T-helper 9 cell (primary cell): Measurements from ENCODE around the gene ULK4.
"Not testable (repeated sequence)": the region's sequence is repeated elsewhere in the genome, so short reads cannot be mapped to it uniquely, and the experiment has no call there.

ENCODE experiments used
- DNase-seq: peaks from one replicate; pipeline ENCODE4 v3.0.0-alpha.2; 2020

The ULK4 gene

GRCh38 chr3:41424543-41425300 lies 537.2 kb downstream of the ULK4 start:
- DNase-seq = no peak

DNA sequence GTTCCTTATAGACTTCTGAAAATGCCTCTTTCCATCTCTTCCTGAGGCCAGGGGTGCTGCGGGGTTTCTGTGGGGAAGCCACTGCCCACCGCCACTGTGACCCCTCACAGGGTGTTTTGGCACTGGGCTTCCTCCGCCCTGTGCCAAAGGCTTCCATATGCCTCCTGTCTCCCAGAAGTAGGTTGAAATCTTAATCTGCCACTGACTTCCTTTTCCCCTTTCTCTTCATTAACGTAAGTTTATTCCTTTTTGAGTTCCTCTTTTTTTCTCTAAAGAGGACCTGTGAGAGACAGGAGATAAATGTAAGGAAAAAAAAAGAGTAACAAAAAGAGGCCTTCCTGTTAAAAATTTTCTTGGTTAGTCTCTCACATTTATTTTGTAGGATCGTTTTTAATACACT lies 542.1 kb downstream of the ULK4 start:
- no peak for DNase-seq

DNA sequence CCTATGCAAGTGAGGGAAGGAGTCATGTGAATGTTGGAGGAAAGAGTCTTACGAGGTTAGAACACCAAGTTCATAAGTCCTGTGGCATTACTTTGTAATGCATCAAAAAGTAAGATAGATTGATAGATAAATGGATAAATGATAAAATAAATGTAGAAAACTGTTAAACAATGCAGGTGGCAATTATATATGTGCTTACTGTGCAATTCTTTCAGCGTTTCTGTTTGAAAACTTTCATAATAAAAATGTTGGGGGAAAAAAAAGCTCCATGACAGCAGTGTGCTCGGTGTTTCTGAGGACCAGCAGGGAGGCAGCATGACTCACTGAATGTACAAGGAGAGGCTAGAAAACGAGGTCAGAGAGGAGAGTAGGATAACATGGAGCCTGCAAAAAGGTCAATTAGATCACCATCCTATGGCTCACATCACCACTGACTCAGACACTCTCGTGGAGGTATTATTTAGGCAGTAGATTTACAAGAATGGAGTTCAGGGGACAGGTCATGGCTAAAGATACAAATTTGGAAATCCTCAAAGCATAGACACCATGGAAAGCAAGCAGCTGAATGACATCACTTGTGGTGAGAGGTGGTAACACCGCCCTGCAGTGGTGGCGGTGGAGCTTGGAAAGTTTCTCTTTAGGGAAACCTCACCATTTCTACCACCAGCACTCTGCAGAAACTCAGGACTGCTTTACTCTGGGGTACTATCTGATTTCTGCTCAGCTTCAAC lies 542.8 kb downstream of the ULK4 start:
- DNase-seq = no peak

DNA sequence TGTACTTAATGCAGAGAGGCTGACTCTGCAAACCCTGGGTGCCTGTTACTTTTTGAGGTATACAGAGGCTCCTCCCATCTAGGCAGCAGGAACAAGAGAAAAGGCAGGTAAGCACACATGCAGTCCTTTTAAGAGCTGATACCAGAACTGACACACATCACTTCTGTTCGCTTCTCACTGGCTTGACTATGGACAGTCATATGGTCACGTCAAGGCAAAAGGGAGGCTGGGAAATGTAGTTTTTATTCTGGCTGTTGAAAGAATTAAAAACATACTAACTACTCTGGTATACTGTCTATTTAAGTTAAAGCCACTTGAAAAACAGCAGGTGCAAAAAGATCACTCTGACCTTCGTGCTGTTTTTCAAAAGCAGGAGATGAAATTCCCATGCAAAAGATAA lies 544.3 kb downstream of the ULK4 start:
- DNase-seq = no peak

- DNase-seq = no peak
Measured at GRCh38 chr3:41411065-41411464, 550.8 kb downstream of the ULK4 start.

DNA sequence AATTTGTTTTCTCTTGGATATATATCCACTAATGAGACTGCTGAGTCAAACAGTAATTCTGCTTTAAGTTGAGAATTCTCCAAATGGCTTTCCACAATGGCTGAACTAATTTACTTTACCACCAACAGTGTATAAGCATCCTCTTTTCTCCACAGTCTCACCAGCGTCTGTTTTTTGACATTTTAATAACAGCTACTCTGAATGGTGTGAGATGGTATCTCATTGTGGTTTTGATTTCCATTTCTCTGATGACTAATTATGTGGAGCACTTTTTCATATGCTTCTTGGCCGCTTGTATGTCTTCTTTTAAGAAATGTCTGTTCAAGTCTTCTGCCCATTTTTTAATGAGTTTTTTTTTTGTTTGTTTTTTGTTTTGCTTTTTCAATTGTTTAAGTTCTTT lies 556.4 kb downstream of the ULK4 start:
- no peak for DNase-seq

- no peak for DNase-seq
Measured at GRCh38 chr3:41404582-41404981, 557.3 kb downstream of the ULK4 start.

DNA sequence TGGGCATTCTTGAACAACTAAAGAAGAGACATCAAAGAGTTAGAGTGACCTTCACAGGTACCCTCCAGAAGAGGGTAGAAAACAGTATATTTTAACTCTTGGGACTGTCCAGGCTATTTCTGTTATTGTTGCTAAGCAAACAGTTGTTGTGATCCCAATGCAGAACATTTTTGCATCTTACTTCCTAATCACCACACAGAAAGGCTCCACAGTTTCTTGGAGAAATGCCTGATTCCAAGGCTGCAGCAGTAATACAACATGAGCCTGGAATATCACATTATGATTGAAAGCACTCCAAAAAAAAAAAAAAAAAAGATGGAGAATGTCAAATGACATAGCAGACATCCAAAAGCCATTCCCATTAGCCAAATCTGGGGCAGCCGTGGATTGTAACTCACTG lies 567.0 kb downstream of the ULK4 start:
- no peak for DNase-seq

- DNase-seq = not testable (repeated sequence)
Measured at GRCh38 chr3:41370765-41371535, 591.0 kb downstream of the ULK4 start.

- no peak for DNase-seq
Measured at GRCh38 chr3:41370307-41370706, 591.6 kb downstream of the ULK4 start.

GRCh38 chr3:41369838-41370237 lies 592.1 kb downstream of the ULK4 start:
- DNase-seq = no peak

DNA sequence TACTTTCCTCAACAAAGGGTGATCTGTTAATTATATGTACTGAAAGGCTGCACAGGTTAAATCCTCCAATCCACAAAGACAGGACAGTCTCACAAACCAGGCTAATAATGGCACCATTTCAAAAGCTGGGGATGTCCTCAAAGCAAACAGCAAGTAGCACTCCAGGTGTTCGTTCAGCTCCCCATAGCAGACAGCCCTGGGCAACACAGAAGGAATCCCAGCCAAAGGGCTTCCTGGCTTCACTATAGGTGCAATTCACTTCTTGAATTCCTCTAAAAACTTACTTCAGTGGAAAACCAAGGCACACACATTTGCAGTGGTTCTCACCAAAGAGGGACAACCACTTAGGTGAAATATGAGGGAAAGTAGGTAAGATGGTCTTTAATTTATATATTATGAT lies 595.9 kb downstream of the ULK4 start:
- no peak for DNase-seq

DNA sequence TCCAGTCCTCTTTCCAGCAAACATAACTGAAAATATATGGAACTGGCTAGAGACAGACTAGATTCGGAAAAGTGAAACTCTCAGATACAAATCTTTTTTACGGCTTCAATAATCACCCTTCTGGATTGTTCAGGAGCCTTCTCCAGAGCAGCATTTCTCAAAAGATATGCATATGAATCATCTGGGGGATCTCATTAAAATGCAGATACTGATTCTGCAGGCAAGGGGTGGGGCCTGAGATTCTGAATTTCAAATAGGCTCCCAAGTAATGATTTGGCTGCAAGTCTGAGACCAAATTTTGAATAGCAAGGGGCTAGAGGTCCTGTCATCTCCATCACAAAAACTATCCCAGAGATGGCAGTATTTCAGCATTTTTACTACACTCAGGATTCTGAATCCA lies 597.2 kb downstream of the ULK4 start:
- no peak for DNase-seq

DNA sequence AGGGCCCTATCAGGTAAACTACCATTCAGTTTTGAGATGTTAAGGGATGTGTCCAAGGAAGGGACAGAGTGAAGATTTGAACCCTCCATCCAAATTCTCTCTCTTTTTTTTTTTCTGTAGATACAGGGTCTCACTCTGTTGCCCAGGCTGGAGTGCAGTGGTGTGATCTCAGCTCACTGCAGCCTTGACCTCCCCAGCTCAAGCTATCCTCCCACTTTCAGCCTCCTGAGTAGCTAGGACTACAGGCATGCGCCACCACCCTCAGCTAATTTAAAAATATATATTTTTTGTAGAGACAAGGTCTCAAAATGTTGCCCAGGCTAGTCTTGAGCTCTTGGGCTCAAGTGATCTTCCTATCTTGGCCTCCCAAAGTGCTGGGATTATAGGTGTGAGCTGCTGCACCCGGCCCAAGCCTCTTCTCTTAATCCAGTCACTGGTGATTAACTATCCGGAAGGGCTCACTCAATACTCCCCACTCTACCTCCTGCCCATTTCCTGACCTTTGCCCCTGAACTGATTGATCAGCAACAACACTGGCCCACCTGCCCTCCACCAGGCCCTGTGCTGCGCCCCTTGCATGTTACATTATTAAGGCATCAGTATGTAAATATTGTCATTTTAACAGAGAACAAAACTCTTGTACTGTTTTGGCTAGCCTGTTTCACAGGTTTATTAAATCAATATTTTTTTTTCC lies 597.9 kb downstream of the ULK4 start:
- DNase-seq = no peak

GRCh38 chr3:41362638-41363559 lies 599.0 kb downstream of the ULK4 start:
- no peak for DNase-seq

DNA sequence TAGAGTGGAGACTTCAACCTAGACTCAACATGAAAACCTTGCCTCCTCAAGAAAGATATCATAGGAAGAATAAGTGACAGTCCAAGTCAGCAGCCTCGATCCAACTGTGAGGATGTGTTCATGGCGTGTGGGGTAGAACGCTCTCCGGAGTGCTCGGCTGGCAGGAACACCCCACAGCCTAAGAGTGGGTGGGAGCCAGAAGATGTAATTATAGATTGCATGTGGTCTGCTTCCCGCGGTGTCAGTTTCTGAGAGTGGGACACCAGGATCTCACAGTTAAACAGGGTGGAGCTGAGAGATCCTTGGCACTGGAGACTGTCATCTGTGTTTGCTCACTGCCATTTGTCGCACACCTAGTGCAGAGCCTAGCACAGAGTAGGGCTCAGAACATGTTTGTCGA lies 604.6 kb downstream of the ULK4 start:
- DNase-seq = no peak

- DNase-seq = no peak
Measured at GRCh38 chr3:41356775-41357174, 605.1 kb downstream of the ULK4 start.

DNA sequence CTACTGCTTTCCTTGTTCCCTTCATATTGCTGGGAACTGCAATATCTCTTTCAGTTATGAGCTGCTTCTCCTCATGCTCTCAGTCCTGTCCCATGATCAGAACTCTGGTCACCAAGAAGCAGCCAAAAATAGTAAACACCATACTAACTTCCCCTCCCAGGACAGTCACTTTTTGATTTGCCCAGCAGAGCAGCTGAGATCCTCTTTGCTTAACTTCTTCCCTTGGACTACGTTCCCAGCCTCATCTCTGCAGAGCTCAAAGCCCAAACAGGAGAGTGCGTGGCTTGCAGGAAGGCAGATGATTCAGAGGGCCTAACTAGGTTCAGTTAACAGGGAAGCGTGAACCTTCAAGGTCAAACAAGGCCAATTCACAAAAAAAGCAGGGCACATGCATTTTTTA lies 609.4 kb downstream of the ULK4 start:
- DNase-seq = no peak

- DNase-seq = no peak
Measured at GRCh38 chr3:41350441-41350840, 611.5 kb downstream of the ULK4 start.

DNA sequence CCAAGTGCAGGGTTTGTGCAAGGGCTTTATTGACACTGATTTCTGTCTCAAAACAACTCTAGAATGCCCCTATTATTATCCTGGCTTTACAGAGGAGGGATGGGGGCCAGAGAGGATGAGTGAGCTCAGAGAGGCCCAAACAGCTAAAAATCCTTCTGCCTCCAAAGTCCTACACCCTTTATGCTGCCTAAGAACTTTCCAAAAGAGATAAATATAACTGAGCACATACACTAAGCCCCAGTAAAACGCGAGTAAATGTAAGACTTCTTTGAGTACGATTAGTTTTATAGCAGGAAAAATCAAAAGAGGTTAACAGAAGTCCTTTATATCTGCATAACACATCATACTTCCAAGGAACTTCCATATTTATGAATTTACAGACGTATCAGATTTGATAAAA lies 613.5 kb downstream of the ULK4 start:
- DNase-seq = no peak

DNA sequence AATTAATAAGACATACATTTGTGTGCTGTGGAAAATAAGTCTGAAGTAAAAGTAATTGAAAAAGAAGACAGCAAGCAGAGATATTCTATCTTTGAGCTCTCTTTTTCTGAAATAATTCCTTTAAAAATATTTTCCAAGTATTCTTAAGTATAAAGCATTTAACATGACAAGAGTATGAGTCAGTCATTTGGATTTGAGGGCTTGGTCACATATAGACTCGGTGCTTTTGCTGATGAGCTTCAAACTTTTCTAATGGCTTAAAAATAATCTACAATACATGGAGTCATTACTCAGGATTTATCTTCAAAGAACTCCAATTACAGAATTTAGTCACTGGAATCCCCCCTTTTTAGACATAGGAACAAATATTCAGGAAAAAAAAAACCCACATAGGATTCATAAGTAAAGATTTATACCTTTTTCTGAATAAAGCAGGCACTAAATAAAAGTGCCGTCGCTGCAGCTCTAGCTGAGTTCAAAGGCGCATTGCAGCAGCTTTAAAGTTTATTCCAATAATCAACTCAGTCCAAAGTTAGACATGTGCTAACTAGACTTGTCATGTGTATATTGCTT lies 615.1 kb downstream of the ULK4 start:
- no peak for DNase-seq

GRCh38 chr3:41345788-41346187 lies 616.1 kb downstream of the ULK4 start:
- no peak for DNase-seq
